Liver (tissue), 9 donors: ENCODE results near the gene TMEM100. TPM values are rescaled to one million over a fixed set of nuclear protein-coding genes. Genes with fewer than 3 reads are reported as not detected.

Source experiments
- DNase-seq: peaks from one replicate; pipeline ENCODE4 v3.0.0-alpha.2; 2017; ENCODE audit warnings: low spot score
- H3K27ac ChIP-seq, 2 donors: one replicate each; pipeline ENCODE4 v1.7.0; 2013; ENCODE audit warnings: inconsistent platforms in 2 of 2, low read length in 2 of 2, control low read depth in 1 of 2, low read depth in 1 of 2, mild to moderate bottlenecking in 1 of 2
- H3K27me3 ChIP-seq, 4 donors: one replicate each; pipeline versions ENCODE4 v1.6.1 to v1.7.0; 2013; ENCODE audit warnings: low read length in 3 of 4, inconsistent platforms in 1 of 4, mild to moderate bottlenecking in 1 of 4, moderate library complexity in 1 of 4; ENCODE audit not compliant: control insufficient read depth in 4 of 4, insufficient read depth in 4 of 4
- H3K36me3 ChIP-seq, 4 donors: one replicate each; pipeline versions ENCODE4 v1.6.1 to v1.7.0; 2013; ENCODE audit warnings: low read length in 3 of 4, mild to moderate bottlenecking in 3 of 4, low read depth in 1 of 4, moderate library complexity in 1 of 4; ENCODE audit not compliant: control insufficient read depth in 4 of 4, insufficient read depth in 3 of 4
- H3K4me1 ChIP-seq, 4 donors: one replicate each; pipeline versions ENCODE4 v1.6.1 to v1.7.0; 2013; ENCODE audit warnings: low read length in 3 of 4, mild to moderate bottlenecking in 3 of 4, moderate library complexity in 1 of 4; ENCODE audit not compliant: control insufficient read depth in 4 of 4, insufficient read depth in 4 of 4
- H3K4me3 ChIP-seq, 3 donors: one replicate each; pipeline versions ENCODE4 v1.6.1 to v1.7.0; 2013; ENCODE audit warnings: low read length in 3 of 3, control low read depth in 1 of 3, low read depth in 1 of 3, mild to moderate bottlenecking in 1 of 3
- H3K9ac ChIP-seq, 2 donors: one replicate each; pipeline ENCODE4 v1.7.0; 2013; ENCODE audit warnings: low read length in 2 of 2, mild to moderate bottlenecking in 2 of 2, moderate library complexity in 2 of 2, control low read depth in 1 of 2, low read depth in 1 of 2
- H3K9me3 ChIP-seq, 4 donors: one replicate each; pipeline versions ENCODE4 v1.6.1 to v1.7.0; 2013; ENCODE audit warnings: low read length in 3 of 4; ENCODE audit not compliant: control insufficient read depth in 4 of 4
- ATF3 ChIP-seq: IDR thresholded peaks from 2 replicates; pipeline ENCODE4 v1.6.1; 2016; ENCODE audit warnings: antibody characterized with exemption
- CTCF ChIP-seq: fragments of 150-350 bp; IDR thresholded peaks from 2 replicates; pipeline ENCODE4 v1.5.1; 2017; ENCODE audit warnings: improper control_type of control experiment, low read depth, low read length; ENCODE audit not compliant: missing input control
- EGR1 ChIP-seq, 2 donors: IDR thresholded peaks; 2 replicates each; pipeline ENCODE4 v1.6.1; 2016 to 2018; ENCODE audit warnings: antibody characterized with exemption in 2 of 2, low read depth in 2 of 2
- FOXA1 ChIP-seq: IDR thresholded peaks from 2 replicates; pipeline ENCODE4 v1.6.1; 2016; ENCODE audit warnings: antibody characterized with exemption
- FOXA2 ChIP-seq: IDR thresholded peaks from 2 replicates; pipeline ENCODE4 v1.6.1; 2016; ENCODE audit warnings: antibody characterized with exemption
- GABPA ChIP-seq, 2 donors: IDR thresholded peaks in 1 of 2; conservative IDR thresholded peaks in 1 of 2; 2 replicates each; pipeline ENCODE4 v1.6.1; 2016; ENCODE audit warnings: antibody characterized with exemption in 2 of 2, mild to moderate bottlenecking in 1 of 2, moderate library complexity in 1 of 2
- HNF4A ChIP-seq, 2 donors: conservative IDR thresholded peaks; 2 replicates each; pipeline ENCODE4 v1.6.1; 2016; ENCODE audit warnings: antibody characterized with exemption in 2 of 2, mild to moderate bottlenecking in 2 of 2
- HNF4G ChIP-seq: IDR thresholded peaks from 2 replicates; pipeline ENCODE4 v1.6.1; 2016; ENCODE audit warnings: antibody characterized with exemption
- JUND ChIP-seq, 2 donors: IDR thresholded peaks; 2 replicates each; pipeline ENCODE4 v1.6.1; 2016; ENCODE audit warnings: antibody characterized with exemption in 2 of 2
- MAX ChIP-seq: IDR thresholded peaks from 2 replicates; pipeline ENCODE4 v1.6.1; 2016; ENCODE audit warnings: antibody characterized with exemption
- NR2F2 ChIP-seq: IDR thresholded peaks from 2 replicates; pipeline ENCODE4 v1.6.1; 2016; ENCODE audit warnings: antibody characterized with exemption
- RAD21 ChIP-seq, 2 donors: IDR thresholded peaks; 2 replicates each; pipeline ENCODE4 v1.6.1; 2016; ENCODE audit warnings: antibody characterized with exemption in 2 of 2, mild to moderate bottlenecking in 2 of 2
- REST ChIP-seq: IDR thresholded peaks from 2 replicates; pipeline ENCODE4 v1.6.1; 2016; ENCODE audit warnings: antibody characterized with exemption, mild to moderate bottlenecking
- RXRA ChIP-seq, 2 donors: IDR thresholded peaks; 2 replicates each; pipeline ENCODE4 v1.6.1; 2017 to 2018; ENCODE audit warnings: antibody characterized with exemption in 2 of 2, mild to moderate bottlenecking in 1 of 2
- SP1 ChIP-seq: IDR thresholded peaks from 2 replicates; pipeline ENCODE4 v1.6.1; 2018; ENCODE audit warnings: antibody characterized with exemption, mild to moderate bottlenecking
- TAF1 ChIP-seq: conservative IDR thresholded peaks from 2 replicates; pipeline ENCODE4 v1.6.1; 2016; ENCODE audit warnings: antibody characterized with exemption, mild to moderate bottlenecking
- YY1 ChIP-seq: IDR thresholded peaks from 2 replicates; pipeline ENCODE4 v1.6.1; 2016; ENCODE audit warnings: antibody characterized with exemption, mild to moderate bottlenecking
- ZBTB33 ChIP-seq: IDR thresholded peaks from 2 replicates; pipeline ENCODE4 v1.6.1; 2016; ENCODE audit warnings: antibody characterized with exemption
- WGBS: extraction: QIAGEN DNeasy Blood & Tissue Kit; methylation state at CpG from one replicate; pipeline ENCODE4 v1.1.7; 2013; 5-methylcytosine and 5-hydroxymethylcytosine counted together
- polyA plus RNA-seq, 2 donors: library from polyadenylated mRNA; stranded (reverse) in 1 of 2; unstranded in 1 of 2; fragments of 200-250 nt in 1 of 2; fragments of >200 nt in 1 of 2; fragmentation: Nextera tagmentation in 1 of 2; extraction: Ambion mirVana in 1 of 2; gene quantifications; one replicate each; pipeline versions ENCODE4 v1.2.1 to v1.2.3, GENCODE V29; 2013 to 2015
- total RNA-seq, 2 donors: library from RNA; depleted of rRNA; stranded (reverse); fragments of >200 nt; gene quantifications; one replicate each; pipeline ENCODE4 v1.2.3, GENCODE V29; 2014
- donor health status: healthy.
- donor health status: healthy.
- donor health status: healthy.
- donor health status: healthy.
- donor health status: healthy.

Gene TMEM100
- total and polyA plus RNA-seq, 4 donors = 0.09 to 4.8 (median 2.3) TPM

GRCh38 chr17:55751720-55752250, 29.1 kb upstream of the TMEM100 start:
- 36% methylated on average over 4 of the region's 4 CpGs for WGBS
- peaks cover 0 to 12% (median 5%) of the 10 kb centered on the region in 4 donors for H3K36me3 ChIP-seq
- peak overlapping the region; percentile 67 to 75 for H3K9ac ChIP-seq
- no peaks in the 10 kb centered on the region for H3K9me3 ChIP-seq
- peak overlapping the region; percentile 79 to 84 for H3K27ac ChIP-seq
- peaks cover 12 to 28% (median 22%) of the 10 kb centered on the region in 4 donors for H3K4me1 ChIP-seq
- TF ChIP-seq RXRA (IDR thresholded peaks at IDR 0.05) (peak in 1 of 2 donors; percentile 38), MAX (no peak)
- DNase-seq = no peak
- H3K27me3 ChIP-seq = no peaks in the 10 kb centered on the region
- peak overlapping the region; percentile 75 to 94 (median 88) for H3K4me3 ChIP-seq

- Histone ChIP-seq H3K9me3 (no peaks in the 10 kb centered on the region), H3K27me3 (no peaks in the 10 kb centered on the region), H3K4me1 (peaks cover 9 to 34% (median 25%) of the 10 kb centered on the region in 4 donors), H3K9ac (peak within 1 kb of the TSS; percentile 67 to 75), H3K4me3 (peak within 1 kb of the TSS; percentile 75 to 94 (median 88)), H3K36me3 (peaks cover 0 to 12% (median 5%) of the 10 kb centered on the region in 4 donors), H3K27ac (peak within 1 kb of the TSS; percentile 79 to 84)
- DNase-seq = peak; percentile 93
- under 1% methylated on average over 53 of the region's 53 CpGs for WGBS
- TF ChIP-seq RXRA (IDR thresholded peaks at IDR 0.05) (peak; percentile 53 to 68), FOXA1 (peak; percentile 32), HNF4A (conservative IDR thresholded peaks at IDR 0.05) (peak; percentile 52 to 60), JUND (IDR thresholded peaks at IDR 0.05) (peak in 1 of 2 donors; percentile 68), REST (peak; percentile 92), YY1 (peak; percentile 79), FOXA2 (no peak), ZBTB33 (no peak), RAD21 (IDR thresholded peaks at IDR 0.05) (peak in 1 of 2 donors; percentile 37), MAX (no peak), HNF4G (peak; percentile 25), GABPA (IDR thresholded peaks at IDR 0.05 in 1 of 2, conservative IDR thresholded peaks at IDR 0.05 in 1 of 2) (peak; percentile 38 to 79), TAF1 (peak; percentile 55), ATF3 (no peak), EGR1 (IDR thresholded peaks at IDR 0.05; ENCODE audit: low read depth in 2 of 2) (no peak), SP1 (peak; percentile 81), NR2F2 (peak; percentile 48), CTCF (peak; percentile 13)
These were observed 28.3 kb upstream of the TMEM100 start, which contains the start of gene PCTP for GRCh38 chr17:55750750-55751657. PCTP (plus strand) TSS chr17:55751051; CDS start chr17:55751104, 53 bp downstream.
